ENCODE measurements around the gene LMCD1.

Gene LMCD1

DNA sequence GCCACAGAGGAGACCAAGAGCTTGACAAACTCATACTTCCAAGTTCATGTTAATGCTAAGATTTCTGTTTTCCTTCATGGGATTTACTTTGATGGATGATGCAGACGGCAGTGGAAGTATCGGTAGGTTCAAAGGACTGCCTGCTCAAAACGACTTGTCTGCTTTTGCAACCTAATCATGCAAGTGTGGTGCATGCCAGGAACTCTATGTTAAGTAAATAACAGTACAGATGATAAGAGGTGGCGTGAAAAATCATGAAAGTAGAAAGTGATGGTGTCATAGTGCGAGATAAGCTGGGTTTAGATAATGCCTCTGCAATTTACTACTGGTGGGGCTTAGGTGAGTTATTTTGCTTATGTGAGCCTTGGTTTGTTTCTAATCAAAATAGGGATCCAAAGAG is 14.7 kb upstream of the LMCD1 start:
- no peak for TF ChIP-seq FOXM1 (IDR thresholded peaks at IDR 0.05; ENCODE audit: borderline replicate concordance, low read depth)
- no peak for TF ChIP-seq TEAD4 (IDR thresholded peaks at IDR 0.05)
- no peak for TF ChIP-seq ZBTB7A (IDR thresholded peaks at IDR 0.05; ENCODE audit: low read depth)
- TF ChIP-seq, protein P1, sequence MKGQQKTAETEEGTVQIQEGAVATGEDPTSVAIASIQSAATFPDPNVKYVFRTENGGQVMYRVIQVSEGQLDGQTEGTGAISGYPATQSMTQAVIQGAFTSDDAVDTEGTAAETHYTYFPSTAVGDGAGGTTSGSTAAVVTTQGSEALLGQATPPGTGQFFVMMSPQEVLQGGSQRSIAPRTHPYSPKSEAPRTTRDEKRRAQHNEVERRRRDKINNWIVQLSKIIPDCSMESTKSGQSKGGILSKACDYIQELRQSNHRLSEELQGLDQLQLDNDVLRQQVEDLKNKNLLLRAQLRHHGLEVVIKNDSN (IDR thresholded peaks at IDR 0.05), result no peak
- TF ChIP-seq EP300 (IDR thresholded peaks at IDR 0.05; ENCODE audit: borderline replicate concordance), result no peak
- TF ChIP-seq CEBPB (IDR thresholded peaks at IDR 0.05), result no peak
- TF ChIP-seq, protein P2, sequence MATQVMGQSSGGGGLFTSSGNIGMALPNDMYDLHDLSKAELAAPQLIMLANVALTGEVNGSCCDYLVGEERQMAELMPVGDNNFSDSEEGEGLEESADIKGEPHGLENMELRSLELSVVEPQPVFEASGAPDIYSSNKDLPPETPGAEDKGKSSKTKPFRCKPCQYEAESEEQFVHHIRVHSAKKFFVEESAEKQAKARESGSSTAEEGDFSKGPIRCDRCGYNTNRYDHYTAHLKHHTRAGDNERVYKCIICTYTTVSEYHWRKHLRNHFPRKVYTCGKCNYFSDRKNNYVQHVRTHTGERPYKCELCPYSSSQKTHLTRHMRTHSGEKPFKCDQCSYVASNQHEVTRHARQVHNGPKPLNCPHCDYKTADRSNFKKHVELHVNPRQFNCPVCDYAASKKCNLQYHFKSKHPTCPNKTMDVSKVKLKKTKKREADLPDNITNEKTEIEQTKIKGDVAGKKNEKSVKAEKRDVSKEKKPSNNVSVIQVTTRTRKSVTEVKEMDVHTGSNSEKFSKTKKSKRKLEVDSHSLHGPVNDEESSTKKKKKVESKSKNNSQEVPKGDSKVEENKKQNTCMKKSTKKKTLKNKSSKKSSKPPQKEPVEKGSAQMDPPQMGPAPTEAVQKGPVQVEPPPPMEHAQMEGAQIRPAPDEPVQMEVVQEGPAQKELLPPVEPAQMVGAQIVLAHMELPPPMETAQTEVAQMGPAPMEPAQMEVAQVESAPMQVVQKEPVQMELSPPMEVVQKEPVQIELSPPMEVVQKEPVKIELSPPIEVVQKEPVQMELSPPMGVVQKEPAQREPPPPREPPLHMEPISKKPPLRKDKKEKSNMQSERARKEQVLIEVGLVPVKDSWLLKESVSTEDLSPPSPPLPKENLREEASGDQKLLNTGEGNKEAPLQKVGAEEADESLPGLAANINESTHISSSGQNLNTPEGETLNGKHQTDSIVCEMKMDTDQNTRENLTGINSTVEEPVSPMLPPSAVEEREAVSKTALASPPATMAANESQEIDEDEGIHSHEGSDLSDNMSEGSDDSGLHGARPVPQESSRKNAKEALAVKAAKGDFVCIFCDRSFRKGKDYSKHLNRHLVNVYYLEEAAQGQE (IDR thresholded peaks at IDR 0.05; ENCODE audit: low read depth), result no peak
- TF ChIP-seq EGR1 (IDR thresholded peaks at IDR 0.05), result no peak
- TF ChIP-seq RAD21 (IDR thresholded peaks at IDR 0.05; ENCODE audit: low read depth), result no peak

DNA sequence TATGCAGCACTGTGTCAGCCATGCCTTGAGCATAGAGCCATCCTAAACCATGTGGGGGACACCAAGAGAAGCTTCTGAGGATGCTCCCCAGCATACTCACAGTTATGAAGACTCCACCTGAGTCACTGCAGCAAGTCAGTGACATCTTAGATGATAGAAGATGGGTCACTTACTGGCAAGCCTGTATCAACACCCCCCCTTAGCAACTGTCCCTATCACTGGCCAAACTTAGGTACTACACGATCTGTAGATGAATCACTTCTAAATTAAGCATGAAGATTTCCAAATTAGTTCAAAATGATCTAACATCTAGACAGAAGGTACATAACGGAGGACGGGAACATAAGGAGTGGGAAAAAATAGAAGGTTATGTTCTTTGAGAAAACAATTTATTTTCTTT is 13.2 kb upstream of the LMCD1 start:
- TF ChIP-seq NFIC (IDR thresholded peaks at IDR 0.05), result no peak
- TF ChIP-seq, protein P1 (IDR thresholded peaks at IDR 0.05), result no peak
- TF ChIP-seq RAD21 (IDR thresholded peaks at IDR 0.05; ENCODE audit: low read depth), result no peak
- TF ChIP-seq, protein P3, sequence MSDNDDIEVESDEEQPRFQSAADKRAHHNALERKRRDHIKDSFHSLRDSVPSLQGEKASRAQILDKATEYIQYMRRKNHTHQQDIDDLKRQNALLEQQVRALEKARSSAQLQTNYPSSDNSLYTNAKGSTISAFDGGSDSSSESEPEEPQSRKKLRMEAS (IDR thresholded peaks at IDR 0.05), result no peak
- no peak for TF ChIP-seq YY1 (IDR thresholded peaks at IDR 0.05; ENCODE audit: low read depth)
- no peak for TF ChIP-seq TAF1 (IDR thresholded peaks at IDR 0.05; ENCODE audit: low read depth)
- no peak for TF ChIP-seq ZBTB7A (IDR thresholded peaks at IDR 0.05; ENCODE audit: low read depth)
- TF ChIP-seq TEAD4 (IDR thresholded peaks at IDR 0.05), result no peak
- no peak for TF ChIP-seq CEBPB (IDR thresholded peaks at IDR 0.05)
- TF ChIP-seq FOXM1 (IDR thresholded peaks at IDR 0.05; ENCODE audit: borderline replicate concordance, low read depth), result no peak
- TF ChIP-seq EP300 (IDR thresholded peaks at IDR 0.05; ENCODE audit: borderline replicate concordance), result no peak
- TF ChIP-seq CREB1 (IDR thresholded peaks at IDR 0.05; ENCODE audit: low read depth), result no peak

DNA sequence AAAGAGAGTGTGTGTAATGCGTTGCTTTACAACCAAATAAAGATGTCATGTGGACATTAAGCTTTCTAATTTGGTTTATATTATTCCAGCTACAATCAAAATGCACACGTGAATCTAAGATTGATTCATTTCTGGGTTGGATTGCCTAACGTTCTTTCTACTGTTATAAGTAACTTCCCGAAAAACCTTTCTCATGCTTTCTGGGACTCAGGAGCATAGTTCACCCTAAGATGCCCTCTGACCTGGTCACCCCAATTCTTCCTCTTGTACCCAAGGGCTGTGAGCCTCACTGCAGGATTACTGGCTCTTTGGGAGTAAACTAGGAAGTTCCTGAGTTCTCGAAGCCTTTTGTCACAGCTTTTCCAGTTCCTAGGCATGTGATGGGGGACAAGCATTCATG is 12.7 kb upstream of the LMCD1 start:
- TF ChIP-seq CREB1 (IDR thresholded peaks at IDR 0.05; ENCODE audit: low read depth) (no peak), CEBPB (IDR thresholded peaks at IDR 0.05) (no peak), RAD21 (IDR thresholded peaks at IDR 0.05; ENCODE audit: low read depth) (no peak), EP300 (IDR thresholded peaks at IDR 0.05; ENCODE audit: borderline replicate concordance) (no peak), TCF12 (IDR thresholded peaks at IDR 0.05; ENCODE audit: low read depth) (no peak), TAF1 (IDR thresholded peaks at IDR 0.05; ENCODE audit: low read depth) (no peak), EGR1 (IDR thresholded peaks at IDR 0.05) (no peak), ZBTB7A (IDR thresholded peaks at IDR 0.05; ENCODE audit: low read depth) (no peak), FOXM1 (IDR thresholded peaks at IDR 0.05; ENCODE audit: borderline replicate concordance, low read depth) (no peak), NFIC (IDR thresholded peaks at IDR 0.05) (no peak), YY1 (IDR thresholded peaks at IDR 0.05; ENCODE audit: low read depth) (no peak), TEAD4 (IDR thresholded peaks at IDR 0.05) (no peak)
- TF ChIP-seq, protein P1 (IDR thresholded peaks at IDR 0.05), result no peak
- TF ChIP-seq, protein P2 (IDR thresholded peaks at IDR 0.05; ENCODE audit: low read depth), result no peak
- TF ChIP-seq, protein P3 (IDR thresholded peaks at IDR 0.05), result no peak

DNA sequence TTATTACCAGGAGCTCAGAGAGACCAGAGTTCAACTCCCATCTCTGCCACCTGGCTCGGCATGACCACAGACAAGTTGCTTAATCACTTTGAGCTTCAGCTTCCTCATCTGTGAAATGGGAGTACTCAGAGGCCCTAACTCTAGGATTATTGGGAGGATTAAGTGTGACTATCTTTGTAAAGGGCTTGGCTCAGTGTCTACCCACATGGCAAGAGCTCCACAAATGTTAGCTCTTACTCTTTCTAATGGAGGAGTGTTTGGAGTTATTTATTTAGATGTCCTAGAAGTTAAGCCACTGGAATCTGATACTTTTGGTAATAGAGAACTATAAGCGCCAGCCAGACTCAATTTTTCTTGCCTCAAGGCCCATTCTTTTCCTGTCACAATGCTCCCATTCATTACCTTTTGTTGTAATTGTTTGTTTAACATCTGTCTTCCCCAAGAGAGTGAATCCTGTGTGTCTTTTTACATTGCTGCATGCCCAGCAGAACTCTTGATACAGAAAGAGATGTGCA is 12.3 kb upstream of the LMCD1 start:
- TF ChIP-seq, protein P1 (IDR thresholded peaks at IDR 0.05), result no peak
- TF ChIP-seq, protein P3 (IDR thresholded peaks at IDR 0.05), result no peak
- no peak for TF ChIP-seq RAD21 (IDR thresholded peaks at IDR 0.05; ENCODE audit: low read depth)
- TF ChIP-seq CREB1 (IDR thresholded peaks at IDR 0.05; ENCODE audit: low read depth), result no peak
- no peak for TF ChIP-seq TCF12 (IDR thresholded peaks at IDR 0.05; ENCODE audit: low read depth)
- TF ChIP-seq, protein P2 (IDR thresholded peaks at IDR 0.05; ENCODE audit: low read depth), result no peak
- no peak for TF ChIP-seq FOXM1 (IDR thresholded peaks at IDR 0.05; ENCODE audit: borderline replicate concordance, low read depth)
- TF ChIP-seq TAF1 (IDR thresholded peaks at IDR 0.05; ENCODE audit: low read depth), result no peak
- no peak for TF ChIP-seq YY1 (IDR thresholded peaks at IDR 0.05; ENCODE audit: low read depth)
- no peak for TF ChIP-seq NFIC (IDR thresholded peaks at IDR 0.05)
- no peak for TF ChIP-seq TEAD4 (IDR thresholded peaks at IDR 0.05)
- TF ChIP-seq EP300 (IDR thresholded peaks at IDR 0.05; ENCODE audit: borderline replicate concordance), result no peak
- no peak for TF ChIP-seq EGR1 (IDR thresholded peaks at IDR 0.05)
- TF ChIP-seq CEBPB (IDR thresholded peaks at IDR 0.05), result no peak
- TF ChIP-seq ZBTB7A (IDR thresholded peaks at IDR 0.05; ENCODE audit: low read depth), result no peak

Data from Ishikawa (cell line).